Tibial artery (tissue), 4 donors: Measurements from ENCODE around the gene LTB4R2.

Experiments used
- DNase-seq, 2 donors: peaks; one replicate each; pipeline ENCODE4 v3.0.0-alpha.2; 2019
- H3K27ac ChIP-seq, 2 donors: fragments of 200-600 bp; sonication (generic) in 1 of 2; 1 replicate in 1 of 2; 2 replicates in 1 of 2; pipeline ENCODE4 v1.5.1; 2018 to 2019; ENCODE audit warnings: mild to moderate bottlenecking in 1 of 2
- H3K27me3 ChIP-seq, 2 donors: fragments of 200-600 bp; sonication (generic) in 1 of 2; one replicate each; pipeline versions ENCODE4 v1.5.1 to v1.6.0; 2016 to 2019
- H3K36me3 ChIP-seq, 3 donors: fragments of 200-600 bp; sonication (generic) in 2 of 3; one replicate each; pipeline ENCODE4 v1.5.1; 2016 to 2019; ENCODE audit warnings: mild to moderate bottlenecking in 2 of 3
- H3K4me1 ChIP-seq, 4 donors: fragments of 200-600 bp; sonication (generic) in 2 of 4; 1 replicate in 3 of 4; 2 replicates in 1 of 4; pipeline ENCODE4 v1.5.1; 2016 to 2019
- H3K4me3 ChIP-seq, 2 donors: fragments of 200-600 bp; sonication (generic) in 1 of 2; 1 replicate in 1 of 2; 2 replicates in 1 of 2; pipeline ENCODE4 v1.5.1; 2018 to 2019; ENCODE audit warnings: mild to moderate bottlenecking in 2 of 2
- H3K9me3 ChIP-seq, 3 donors: fragments of 200-600 bp; sonication (generic) in 1 of 3; one replicate each; pipeline ENCODE4 v1.5.1; 2016 to 2019
- intact Hi-C: fragments of 100-400 bp; cut with DNase I; formaldehyde crosslinking; loops from one replicate; pipeline ENCODE4 v1.15.0; 2023; ENCODE audit warnings: low total_unique reads
- TF ChIP-seq, protein P1 (sequence below), 2 experiments: fragments of 200-600 bp in 1 of 2; fragments of 450-650 bp in 1 of 2; IDR thresholded peaks; one replicate each; pipeline ENCODE4 v1.5.1; 2017 to 2019; ENCODE audit warnings: antibody characterized with exemption in 2 of 2, mild to moderate bottlenecking in 1 of 2, moderate library complexity in 1 of 2

LTB4R2 gene

DNA sequence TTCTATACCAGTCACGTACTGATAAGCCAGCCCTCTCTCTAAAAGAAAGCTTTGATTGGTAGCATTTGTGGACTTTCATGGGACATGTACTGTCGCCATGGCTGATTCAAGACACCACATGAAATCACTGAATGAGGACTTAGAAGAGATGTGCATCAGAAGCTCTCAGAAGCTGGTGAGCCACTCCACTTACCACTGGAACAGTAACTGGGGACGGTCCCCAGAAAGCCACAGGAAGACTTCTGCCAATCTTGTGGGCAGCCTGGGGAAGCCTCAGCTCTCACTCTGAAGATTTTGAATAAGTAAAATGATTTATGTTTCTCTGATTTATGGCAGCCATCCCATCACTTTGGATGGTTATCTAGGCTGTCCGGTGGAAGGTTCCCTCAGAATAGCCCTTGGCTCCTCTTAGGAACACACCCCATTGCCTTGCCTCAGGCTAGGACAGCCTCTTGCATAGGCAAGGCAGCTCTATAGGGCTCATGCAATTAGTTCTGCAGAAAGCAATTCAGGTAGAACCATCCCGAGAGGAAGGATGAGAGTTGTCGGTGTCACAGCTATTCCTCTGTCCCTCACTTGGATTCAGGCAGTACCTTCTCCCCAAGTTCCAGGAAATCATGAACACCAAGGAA is 20.2 kb upstream of the LTB4R2 start:
- no peaks in the 10 kb centered on the region for H3K4me1 ChIP-seq
- intact Hi-C loops: no loop called here
- H3K36me3 ChIP-seq: peaks cover 29 to 43% (median 38%) of the 10 kb centered on the region in 3 donors
- no peak for DNase-seq
- no peak overlapping the region for H3K27ac ChIP-seq
- no peak overlapping the region for H3K4me3 ChIP-seq
- no peaks in the 10 kb centered on the region for H3K27me3 ChIP-seq
- TF ChIP-seq, protein P1, sequence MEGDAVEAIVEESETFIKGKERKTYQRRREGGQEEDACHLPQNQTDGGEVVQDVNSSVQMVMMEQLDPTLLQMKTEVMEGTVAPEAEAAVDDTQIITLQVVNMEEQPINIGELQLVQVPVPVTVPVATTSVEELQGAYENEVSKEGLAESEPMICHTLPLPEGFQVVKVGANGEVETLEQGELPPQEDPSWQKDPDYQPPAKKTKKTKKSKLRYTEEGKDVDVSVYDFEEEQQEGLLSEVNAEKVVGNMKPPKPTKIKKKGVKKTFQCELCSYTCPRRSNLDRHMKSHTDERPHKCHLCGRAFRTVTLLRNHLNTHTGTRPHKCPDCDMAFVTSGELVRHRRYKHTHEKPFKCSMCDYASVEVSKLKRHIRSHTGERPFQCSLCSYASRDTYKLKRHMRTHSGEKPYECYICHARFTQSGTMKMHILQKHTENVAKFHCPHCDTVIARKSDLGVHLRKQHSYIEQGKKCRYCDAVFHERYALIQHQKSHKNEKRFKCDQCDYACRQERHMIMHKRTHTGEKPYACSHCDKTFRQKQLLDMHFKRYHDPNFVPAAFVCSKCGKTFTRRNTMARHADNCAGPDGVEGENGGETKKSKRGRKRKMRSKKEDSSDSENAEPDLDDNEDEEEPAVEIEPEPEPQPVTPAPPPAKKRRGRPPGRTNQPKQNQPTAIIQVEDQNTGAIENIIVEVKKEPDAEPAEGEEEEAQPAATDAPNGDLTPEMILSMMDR (IDR thresholded peaks at IDR 0.05): no peak
- no peaks in the 10 kb centered on the region for H3K9me3 ChIP-seq

DNA sequence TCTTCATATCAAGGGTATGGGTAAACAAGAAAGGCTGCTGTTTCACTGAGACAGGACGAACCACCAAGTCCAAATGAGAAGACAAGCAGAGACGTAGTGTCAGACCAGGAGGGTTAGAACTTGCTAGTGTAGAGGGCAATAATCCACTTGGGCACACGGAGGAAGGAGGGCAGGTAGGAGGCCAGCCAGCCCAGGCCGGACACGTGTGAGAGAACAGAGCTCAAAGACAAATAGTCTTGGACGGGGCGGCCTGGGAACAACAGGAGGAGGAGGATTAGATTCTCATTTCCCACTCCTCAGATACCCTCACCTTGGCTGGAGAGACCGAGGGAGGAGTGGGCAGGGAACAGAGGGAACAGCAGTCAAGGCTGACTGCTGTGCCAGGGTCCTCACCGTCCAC is 19.2 kb upstream of the LTB4R2 start:
- Histone ChIP-seq H3K27ac (no peak overlapping the region), H3K9me3 (no peaks in the 10 kb centered on the region), H3K4me1 (no peaks in the 10 kb centered on the region), H3K4me3 (no peak overlapping the region), H3K36me3 (peaks cover 34 to 52% (median 43%) of the 10 kb centered on the region in 3 donors), H3K27me3 (no peaks in the 10 kb centered on the region)
- TF ChIP-seq, protein P1 (IDR thresholded peaks at IDR 0.05): no peak
- no peak for DNase-seq
- intact Hi-C loops: no loop called here

DNA sequence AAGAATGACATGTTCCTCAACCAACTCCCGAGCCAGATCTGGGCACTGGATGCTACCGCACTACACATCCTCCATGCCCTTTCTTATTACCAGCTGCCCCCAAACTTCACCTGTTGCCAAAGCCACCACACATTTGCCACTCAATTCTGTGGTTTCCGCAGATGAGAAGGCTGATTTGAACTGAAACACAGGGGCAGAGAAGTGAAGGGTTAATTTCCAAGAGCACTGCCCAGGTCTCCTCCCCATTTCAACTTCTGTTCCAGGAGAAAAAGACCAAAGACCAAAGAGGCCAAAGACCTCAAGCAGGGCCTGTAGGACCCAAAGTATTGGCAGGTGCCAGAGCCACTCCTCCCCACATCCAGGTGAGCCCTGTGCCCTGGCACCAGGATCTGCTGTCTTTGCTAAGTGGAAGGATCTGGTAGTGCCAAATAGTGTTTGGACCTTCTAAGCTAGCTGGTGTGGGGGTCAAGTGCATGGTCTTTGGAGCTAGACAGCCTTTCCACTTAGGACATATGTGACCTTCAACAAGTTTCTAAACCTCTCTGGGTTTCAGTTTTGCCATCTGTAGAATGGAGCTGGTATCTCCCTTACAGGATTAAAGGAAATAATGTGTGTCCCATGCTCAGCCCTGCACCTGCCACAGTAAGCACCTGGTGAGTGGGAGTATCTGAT is 18.4 kb upstream of the LTB4R2 start:
- peaks cover 41 to 61% (median 51%) of the 10 kb centered on the region in 3 donors for H3K36me3 ChIP-seq
- H3K27me3 ChIP-seq: no peaks in the 10 kb centered on the region
- no peaks in the 10 kb centered on the region for H3K9me3 ChIP-seq
- H3K27ac ChIP-seq: no peak overlapping the region
- no peak for DNase-seq
- H3K4me1 ChIP-seq: no peaks in the 10 kb centered on the region
- TF ChIP-seq, protein P1 (IDR thresholded peaks at IDR 0.05): no peak
- H3K4me3 ChIP-seq: no peak overlapping the region
- intact Hi-C loops: no loop called here

DNA sequence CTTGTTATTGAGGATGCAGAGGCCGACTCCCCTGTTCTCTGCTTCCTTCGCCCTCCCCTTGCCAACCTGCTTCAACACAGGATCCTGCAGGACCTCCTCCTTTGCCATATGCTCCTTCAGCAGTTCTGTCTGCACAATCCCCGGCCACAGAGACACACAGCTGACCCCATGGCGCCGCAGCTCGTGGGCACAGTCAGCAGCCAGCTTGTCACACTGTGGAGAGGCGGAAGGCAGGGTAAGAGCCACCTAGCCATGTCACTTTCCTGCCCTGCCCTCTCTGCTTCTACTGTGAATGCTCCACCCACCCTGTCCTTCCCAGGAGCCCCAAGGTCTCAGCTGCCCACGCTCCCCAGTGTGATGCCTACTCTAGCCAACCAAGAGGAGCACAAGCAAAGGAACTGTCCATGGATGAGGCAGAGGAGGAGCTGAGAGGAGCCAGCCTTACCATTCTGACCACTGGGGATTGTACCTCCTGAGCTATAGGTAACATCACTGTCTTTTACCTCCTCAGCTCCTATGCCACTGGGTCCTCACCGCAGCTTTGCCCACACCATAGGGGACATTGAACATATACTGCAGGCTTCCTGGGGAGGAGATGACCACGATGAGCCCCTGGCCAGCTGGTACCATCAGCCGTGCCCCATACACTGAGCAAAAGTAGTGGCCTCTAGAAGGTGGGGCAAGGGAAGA is 17.7 kb upstream of the LTB4R2 start:
- intact Hi-C loops: no loop called here
- DNase-seq: no peak
- TF ChIP-seq, protein P1 (IDR thresholded peaks at IDR 0.05): no peak
- Histone ChIP-seq H3K36me3 (peaks cover 41 to 63% (median 51%) of the 10 kb centered on the region in 3 donors), H3K27me3 (no peaks in the 10 kb centered on the region), H3K9me3 (no peaks in the 10 kb centered on the region), H3K4me3 (no peak overlapping the region), H3K4me1 (peaks cover 0 to 6% (median 2%) of the 10 kb centered on the region in 4 donors), H3K27ac (no peak overlapping the region)

DNA sequence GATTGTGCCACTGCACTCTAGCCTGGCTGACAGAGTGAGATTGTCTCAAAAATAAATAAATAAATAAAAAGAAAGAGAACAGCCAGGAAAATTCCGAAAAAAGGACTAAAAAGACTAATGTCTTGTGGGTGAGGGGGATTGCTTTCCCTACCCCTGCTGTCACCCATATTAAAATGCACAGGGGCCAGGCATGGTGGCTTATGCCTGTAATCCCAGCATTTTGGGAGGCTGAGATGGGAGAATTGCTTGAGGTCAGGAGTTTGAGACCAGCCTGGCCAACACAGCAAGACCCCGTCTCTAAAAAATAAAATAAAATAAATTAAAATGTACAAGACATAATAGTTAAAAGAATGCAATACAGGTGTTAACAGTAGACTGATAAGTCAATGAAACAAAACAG is 16.4 kb upstream of the LTB4R2 start:
- Histone ChIP-seq H3K9me3 (no peaks in the 10 kb centered on the region), H3K4me3 (no peak overlapping the region), H3K4me1 (peaks cover 0 to 8% (median 3%) of the 10 kb centered on the region in 4 donors), H3K36me3 (peaks cover 41 to 63% (median 51%) of the 10 kb centered on the region in 3 donors), H3K27me3 (no peaks in the 10 kb centered on the region), H3K27ac (no peak overlapping the region)
- DNase-seq: no peak
- TF ChIP-seq, protein P1 (IDR thresholded peaks at IDR 0.05): no peak
- intact Hi-C loops: no loop called here
